ENCODE measurements around the gene AGO3. TPM values are rescaled to one million over a fixed set of nuclear protein-coding genes. Genes with fewer than 3 reads are reported as not detected.

The AGO3 gene
- total and polyA plus RNA-seq, 7 donors = 2.2 to 17.6 (median 10.4) TPM

GRCh38 chr1:36053978-36054377, 123.1 kb downstream of the AGO3 start:
- H3K27ac ChIP-seq = no peak overlapping the region
- ATAC-seq = no peak
- no peaks in the 10 kb centered on the region for H3K27me3 ChIP-seq (ENCODE audit: insufficient read depth in 3 of 3, low read length in 2 of 3)
- no peaks in the 10 kb centered on the region for H3K9me3 ChIP-seq
- peaks cover 0 to 48% of the 10 kb centered on the region in 2 donors for H3K36me3 ChIP-seq (ENCODE audit: insufficient read depth in 1 of 2, low read depth in 1 of 2)
- TF ChIP-seq, protein P1, sequence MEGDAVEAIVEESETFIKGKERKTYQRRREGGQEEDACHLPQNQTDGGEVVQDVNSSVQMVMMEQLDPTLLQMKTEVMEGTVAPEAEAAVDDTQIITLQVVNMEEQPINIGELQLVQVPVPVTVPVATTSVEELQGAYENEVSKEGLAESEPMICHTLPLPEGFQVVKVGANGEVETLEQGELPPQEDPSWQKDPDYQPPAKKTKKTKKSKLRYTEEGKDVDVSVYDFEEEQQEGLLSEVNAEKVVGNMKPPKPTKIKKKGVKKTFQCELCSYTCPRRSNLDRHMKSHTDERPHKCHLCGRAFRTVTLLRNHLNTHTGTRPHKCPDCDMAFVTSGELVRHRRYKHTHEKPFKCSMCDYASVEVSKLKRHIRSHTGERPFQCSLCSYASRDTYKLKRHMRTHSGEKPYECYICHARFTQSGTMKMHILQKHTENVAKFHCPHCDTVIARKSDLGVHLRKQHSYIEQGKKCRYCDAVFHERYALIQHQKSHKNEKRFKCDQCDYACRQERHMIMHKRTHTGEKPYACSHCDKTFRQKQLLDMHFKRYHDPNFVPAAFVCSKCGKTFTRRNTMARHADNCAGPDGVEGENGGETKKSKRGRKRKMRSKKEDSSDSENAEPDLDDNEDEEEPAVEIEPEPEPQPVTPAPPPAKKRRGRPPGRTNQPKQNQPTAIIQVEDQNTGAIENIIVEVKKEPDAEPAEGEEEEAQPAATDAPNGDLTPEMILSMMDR (IDR thresholded peaks at IDR 0.05) = no peak
- intact Hi-C loops (cut with DNase I) = loop anchor here in 1 of 2 donors (10.0 kb wide), 1 partner anchor 209 kb away; no protein-coding TSS in a partner anchor
- H3K4me3 ChIP-seq = no peak overlapping the region
- DNase-seq = no peak
- no peaks in the 10 kb centered on the region for H3K4me1 ChIP-seq

GRCh38 chr1:36055706-36056105, 124.8 kb downstream of the AGO3 start:
- intact Hi-C loops (cut with DNase I) = loop anchor here in 1 of 2 donors (10.0 kb wide), 1 partner anchor 211 kb away; no protein-coding TSS in a partner anchor
- no peaks in the 10 kb centered on the region for H3K9me3 ChIP-seq
- no peaks in the 10 kb centered on the region for H3K27me3 ChIP-seq (ENCODE audit: insufficient read depth in 3 of 3, low read length in 2 of 3)
- H3K4me1 ChIP-seq = no peaks in the 10 kb centered on the region
- WGBS, 3 donors = 90 to 93% (median 90%) methylated on average over 5 of the region's 5 CpGs
- peaks cover 0 to 34% of the 10 kb centered on the region in 2 donors for H3K36me3 ChIP-seq (ENCODE audit: insufficient read depth in 1 of 2, low read depth in 1 of 2)
- H3K27ac ChIP-seq = no peak overlapping the region
- H3K4me3 ChIP-seq = no peak overlapping the region
- DNase-seq (no peak), ATAC-seq (no peak)
- TF ChIP-seq, protein P1 (IDR thresholded peaks at IDR 0.05) = no peak

- no peak for ATAC-seq
- H3K9me3 ChIP-seq = no peaks in the 10 kb centered on the region
- TF ChIP-seq, protein P1 (IDR thresholded peaks at IDR 0.05) = no peak
- no peaks in the 10 kb centered on the region for H3K27me3 ChIP-seq (ENCODE audit: insufficient read depth in 3 of 3, low read length in 2 of 3)
- intact Hi-C loops (cut with DNase I) = no loop called here
- DNase-seq = no peak
- no peaks in the 10 kb centered on the region for H3K4me1 ChIP-seq
- H3K27ac ChIP-seq = no peak overlapping the region
- peaks cover 0 to 21% of the 10 kb centered on the region in 2 donors for H3K36me3 ChIP-seq (ENCODE audit: insufficient read depth in 1 of 2, low read depth in 1 of 2)
- WGBS, 3 donors = 92 to 97% (median 96%) methylated on average over 1 of the region's 1 CpG
- H3K4me3 ChIP-seq = no peak overlapping the region
Measured at GRCh38 chr1:36062315-36062714, 131.4 kb downstream of the AGO3 start.

- no peaks in the 10 kb centered on the region for H3K27me3 ChIP-seq (ENCODE audit: insufficient read depth in 3 of 3, low read length in 2 of 3)
- H3K27ac ChIP-seq = no peak overlapping the region
- H3K36me3 ChIP-seq (ENCODE audit: insufficient read depth in 1 of 2, low read depth in 1 of 2) = no peaks in the 10 kb centered on the region
- no peak for ATAC-seq
- no peak for DNase-seq
- H3K4me3 ChIP-seq = no peak overlapping the region
- no peaks in the 10 kb centered on the region for H3K9me3 ChIP-seq
- TF ChIP-seq, protein P1 (IDR thresholded peaks at IDR 0.05) = no peak
- intact Hi-C loops (cut with DNase I) = no loop called here
- no peaks in the 10 kb centered on the region for H3K4me1 ChIP-seq
Measured at GRCh38 chr1:36067871-36068270, 137.0 kb downstream of the AGO3 start.

- DNase-seq (no peak), ATAC-seq (no peak)
- intact Hi-C loops (cut with DNase I) = no loop called here
- TF ChIP-seq, protein P1 (IDR thresholded peaks at IDR 0.05) = no peak
- Histone ChIP-seq H3K36me3 (ENCODE audit: insufficient read depth in 1 of 2, low read depth in 1 of 2) (no peaks in the 10 kb centered on the region), H3K27ac (no peak overlapping the region), H3K4me3 (no peak overlapping the region), H3K4me1 (no peaks in the 10 kb centered on the region), H3K9me3 (no peaks in the 10 kb centered on the region), H3K27me3 (ENCODE audit: insufficient read depth in 3 of 3, low read length in 2 of 3) (no peaks in the 10 kb centered on the region)
- 74 to 90% (median 88%) methylated on average over 2 of the region's 2 CpGs for WGBS, 3 donors
Measured at GRCh38 chr1:36068866-36069265, 138.0 kb downstream of the AGO3 start.
